ENCODE results near the gene NCOA6.

The NCOA6 gene

DNA sequence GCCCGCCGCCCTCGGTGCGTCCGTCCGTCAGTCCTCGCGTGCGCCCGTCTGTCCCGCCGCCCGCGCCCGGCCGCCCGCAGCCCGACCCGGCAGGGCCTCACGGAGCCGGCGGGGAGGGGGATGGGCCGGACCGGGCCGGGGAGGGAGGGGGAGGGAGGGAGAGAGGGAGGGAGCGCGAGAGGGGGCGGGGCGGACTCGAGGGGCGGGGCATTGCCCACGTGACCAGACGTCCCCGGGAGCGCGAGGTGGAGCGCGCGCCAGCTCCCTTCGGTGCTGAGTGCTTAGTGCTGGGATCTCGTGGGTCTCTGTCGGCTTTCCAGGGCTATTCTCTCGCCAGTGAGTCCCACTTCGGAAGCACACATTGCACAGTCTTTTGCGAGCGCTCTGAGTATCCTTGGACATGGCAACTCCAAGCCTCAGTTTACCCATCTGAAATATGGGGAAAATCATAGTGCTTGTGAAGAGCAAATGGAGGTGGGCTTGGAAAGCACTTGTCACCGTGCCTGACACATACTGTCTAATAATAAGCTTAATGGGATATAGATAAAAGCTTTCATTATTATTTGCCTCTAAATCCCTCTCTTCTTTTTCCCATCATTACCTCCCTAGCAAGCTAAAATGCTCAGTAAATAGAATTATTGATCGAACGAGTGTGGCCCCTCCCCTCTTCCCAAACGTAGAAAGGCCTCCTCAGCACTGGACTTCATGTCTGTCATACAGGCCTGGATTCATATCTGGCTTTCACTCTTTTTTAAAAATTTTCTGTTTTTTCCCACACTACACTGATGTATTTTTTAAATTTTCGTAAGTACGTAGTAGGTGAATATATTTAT is at the start of gene NCOA6:
NCOA6 (minus strand) TSS at position 122 of the 833 bp plus-strand sequence. CDS start 43,296 bp downstream, outside the sequence.
- DNase-seq = peak; percentile 83

DNA sequence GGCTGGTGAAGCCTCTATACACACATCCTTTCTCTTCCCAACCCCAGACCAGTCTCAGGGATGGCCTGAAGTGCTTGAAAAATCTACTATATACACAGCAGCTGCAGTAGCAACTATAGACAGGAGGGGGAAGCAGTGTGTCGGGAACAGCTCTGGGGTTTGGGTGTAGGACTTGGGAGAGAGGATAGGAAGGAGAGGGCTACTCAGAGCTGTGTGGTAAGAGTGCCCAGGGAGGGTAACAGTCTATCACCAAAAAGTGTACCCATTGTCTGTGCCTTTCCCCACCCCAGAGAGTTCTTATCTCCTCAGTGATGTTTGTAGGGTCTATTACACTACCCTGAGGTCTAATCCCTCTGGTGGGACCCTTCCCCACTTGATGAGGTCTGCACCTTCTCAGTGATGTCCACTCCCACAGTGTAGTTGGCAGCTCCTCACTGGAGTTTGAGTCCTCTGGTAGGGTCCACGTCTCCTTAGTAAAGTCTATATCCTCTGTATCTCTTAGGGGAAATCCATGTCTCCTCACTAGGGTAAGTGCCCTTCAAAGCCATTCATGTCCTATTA is 48.7 kb upstream of the NCOA6 start:
- DNase-seq = peak; percentile 90

DNA sequence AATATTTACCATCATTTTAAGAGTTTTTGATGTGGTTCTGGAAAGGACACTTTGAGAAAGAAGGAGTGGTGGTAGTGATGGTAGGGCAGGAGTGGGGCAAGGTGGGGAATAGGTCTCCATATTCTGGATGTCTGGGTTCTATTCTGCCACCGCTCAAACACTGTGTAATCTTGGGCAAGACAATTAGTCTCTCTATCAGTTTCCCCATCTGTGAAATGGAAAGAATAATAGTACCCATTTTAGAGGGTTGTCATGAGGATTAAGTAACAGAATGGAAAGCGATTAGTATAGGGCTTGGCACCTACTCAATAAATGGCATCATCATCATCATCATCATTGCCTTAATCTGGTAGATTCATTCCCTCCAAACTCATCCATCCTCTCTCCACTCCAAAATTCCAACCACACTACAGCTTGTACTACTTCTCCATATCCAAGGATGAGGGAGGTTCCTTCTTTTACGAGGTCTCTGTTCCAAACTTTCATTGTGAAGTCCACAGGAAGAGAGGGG is 48.2 kb upstream of the NCOA6 start:
- DNase-seq = no peak

DNA sequence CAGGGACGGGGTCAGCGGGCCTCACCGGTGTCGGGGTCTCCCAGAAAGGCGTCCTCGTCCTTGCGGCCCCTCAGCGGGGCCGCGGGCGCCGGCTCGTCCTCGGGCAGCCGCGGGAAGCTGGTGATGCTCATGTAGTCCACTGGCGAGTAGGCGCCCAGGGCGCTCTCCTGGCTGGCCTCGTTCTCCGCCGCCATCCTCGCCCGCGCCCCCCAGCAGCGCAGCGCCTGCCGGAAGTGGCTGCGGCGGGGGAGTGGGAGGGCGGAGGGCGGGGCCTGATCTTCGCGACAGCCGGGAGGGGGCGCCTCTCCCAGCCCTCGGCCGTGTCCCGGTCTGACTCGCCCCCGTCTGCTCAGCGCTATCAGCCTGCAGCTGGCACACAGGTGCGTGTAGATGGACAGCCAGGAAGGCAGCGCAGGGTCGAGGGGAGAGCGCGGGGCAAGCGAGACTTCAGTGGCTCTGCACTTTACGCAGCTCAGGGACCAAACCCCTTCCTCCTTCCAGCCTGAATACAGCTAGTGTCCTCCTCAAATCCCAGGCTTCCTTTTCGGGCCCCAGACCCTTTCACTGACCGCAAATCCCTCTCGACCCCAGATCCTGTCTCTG is 47.3 kb upstream of the NCOA6 start, which contains the start of gene GGT7:
GGT7 (minus strand) TSS at position 235 of the 603 bp plus-strand sequence; CDS start at position 194, 41 bp downstream.
- DNase-seq = peak; percentile 82

DNA sequence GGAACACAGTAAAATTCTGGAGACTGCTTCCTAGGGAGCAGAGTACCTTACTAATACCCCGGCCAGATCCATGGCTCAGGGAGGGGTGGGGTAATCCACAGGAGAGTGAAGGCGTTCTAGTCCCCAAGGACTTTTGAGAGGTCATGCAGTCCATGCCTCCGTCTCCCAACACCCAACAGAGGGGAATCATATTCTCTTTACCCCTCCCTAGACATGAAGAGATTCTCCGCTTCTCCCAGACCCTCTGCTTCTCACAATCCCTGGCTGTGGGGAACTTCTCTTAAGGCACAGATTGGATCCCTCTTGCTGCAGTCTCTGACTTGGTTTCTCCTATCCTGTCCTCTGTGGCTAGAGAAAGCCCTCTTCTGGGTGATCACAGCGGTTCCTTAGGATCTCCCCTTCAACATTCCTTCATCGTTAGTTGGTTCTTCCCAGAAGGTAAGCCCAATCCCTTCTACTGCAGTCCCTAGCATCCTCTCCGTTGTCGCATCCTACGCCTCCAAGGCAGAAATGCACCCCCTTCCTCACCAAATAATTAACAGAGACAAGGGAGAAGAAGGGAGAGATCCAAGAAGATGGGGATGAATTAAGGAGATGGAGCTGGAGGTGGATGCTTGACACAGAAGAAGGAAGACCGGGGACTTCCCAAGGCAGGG is 46.6 kb upstream of the NCOA6 start:
- no peak for DNase-seq

DNA sequence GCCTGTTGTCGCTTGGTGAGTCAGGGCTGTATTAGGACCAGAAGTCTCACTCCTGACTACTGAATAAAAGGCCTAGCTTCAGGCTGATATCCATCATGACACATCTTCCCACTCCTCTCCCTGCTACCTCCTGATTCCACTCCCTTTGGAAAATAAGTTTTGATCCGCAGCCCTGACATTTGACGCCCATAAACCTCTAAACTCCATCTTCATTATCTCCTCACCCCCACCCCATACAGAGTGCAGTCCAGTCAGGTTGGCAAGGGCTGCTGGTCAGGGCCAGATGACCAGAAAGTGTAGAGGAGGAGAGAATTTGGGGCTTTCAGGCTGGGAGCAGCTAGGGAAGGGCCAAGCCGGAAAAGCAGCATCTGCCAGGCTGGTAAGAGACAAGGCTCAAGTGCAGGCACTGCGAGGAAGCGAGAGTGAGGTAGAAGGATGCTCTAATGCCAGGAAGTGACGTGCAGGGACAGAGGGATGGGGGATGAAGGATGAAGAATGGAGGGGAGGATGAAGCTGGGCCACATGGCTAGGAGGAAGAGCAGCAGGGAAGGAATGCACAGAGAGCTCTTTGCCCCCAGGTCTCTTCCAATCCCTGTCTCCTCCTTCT is 46.0 kb upstream of the NCOA6 start:
- no peak for DNase-seq

DNA sequence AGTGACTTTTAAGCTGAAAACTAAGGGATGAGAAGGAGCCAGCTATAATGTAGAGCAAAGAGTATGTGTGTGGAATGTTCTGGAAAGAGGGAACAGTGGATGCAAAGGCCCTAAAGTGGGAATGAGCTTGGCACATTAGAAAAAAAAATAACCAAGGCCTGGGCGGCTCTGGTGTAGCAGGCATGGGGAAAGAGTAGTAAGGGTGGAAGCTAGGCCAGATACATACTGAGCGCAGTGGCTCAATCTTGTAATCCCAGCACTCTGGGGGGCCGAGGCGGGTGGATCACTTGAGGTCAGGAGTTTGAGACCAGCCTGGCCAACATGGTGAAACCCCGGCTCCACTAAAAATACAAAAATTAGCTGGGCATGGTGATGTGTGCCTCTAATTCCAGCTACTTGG is 38.8 kb upstream of the NCOA6 start:
- no peak for DNase-seq

DNA sequence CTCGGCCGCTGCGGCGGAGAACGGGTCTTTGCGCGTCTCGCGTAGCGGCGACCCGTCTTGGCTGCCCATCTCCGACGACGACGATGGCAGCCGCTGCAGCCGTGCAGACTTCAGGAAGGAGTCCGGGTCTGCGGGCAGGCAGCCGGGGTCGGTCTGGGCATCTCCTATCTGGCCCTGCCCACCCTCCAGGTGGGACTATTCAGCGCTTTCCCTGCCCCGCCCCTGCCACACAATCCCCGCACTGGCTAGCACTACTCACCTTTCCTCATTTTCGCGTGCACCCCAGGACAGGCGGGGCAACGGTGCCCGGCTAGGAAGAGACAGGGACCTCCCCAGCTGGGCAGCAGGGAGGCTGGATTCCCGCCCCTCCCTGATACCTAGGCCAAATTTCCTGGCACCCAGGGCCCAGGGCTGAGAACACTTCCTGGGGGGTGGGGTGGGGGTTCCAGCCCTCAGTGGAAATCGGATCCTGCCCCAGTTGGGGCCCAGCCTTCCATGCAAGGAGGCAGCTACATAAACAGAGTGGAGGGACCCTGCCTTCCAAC is 38.0 kb upstream of the NCOA6 start:
- no peak for DNase-seq

DNA sequence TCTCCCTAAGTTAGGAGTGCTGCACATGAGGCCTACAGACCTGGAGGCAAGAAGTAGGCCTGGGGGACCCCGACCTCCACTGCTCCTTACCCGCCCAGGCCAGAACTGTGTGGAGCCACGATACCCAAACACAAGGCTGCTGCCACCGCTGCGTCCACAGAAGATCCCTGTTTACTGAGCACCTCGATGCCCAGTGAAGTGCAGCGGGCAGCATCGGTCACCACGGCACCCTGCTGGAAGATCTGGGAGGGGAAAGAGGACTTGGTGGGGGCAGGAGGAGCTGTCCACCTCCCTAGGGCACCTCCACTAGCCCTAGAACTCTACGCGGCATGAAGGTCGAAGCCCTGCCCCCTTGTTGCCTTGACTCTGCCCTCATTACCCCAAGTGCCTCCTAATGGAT is 37.3 kb upstream of the NCOA6 start:
- DNase-seq = no peak

DNA sequence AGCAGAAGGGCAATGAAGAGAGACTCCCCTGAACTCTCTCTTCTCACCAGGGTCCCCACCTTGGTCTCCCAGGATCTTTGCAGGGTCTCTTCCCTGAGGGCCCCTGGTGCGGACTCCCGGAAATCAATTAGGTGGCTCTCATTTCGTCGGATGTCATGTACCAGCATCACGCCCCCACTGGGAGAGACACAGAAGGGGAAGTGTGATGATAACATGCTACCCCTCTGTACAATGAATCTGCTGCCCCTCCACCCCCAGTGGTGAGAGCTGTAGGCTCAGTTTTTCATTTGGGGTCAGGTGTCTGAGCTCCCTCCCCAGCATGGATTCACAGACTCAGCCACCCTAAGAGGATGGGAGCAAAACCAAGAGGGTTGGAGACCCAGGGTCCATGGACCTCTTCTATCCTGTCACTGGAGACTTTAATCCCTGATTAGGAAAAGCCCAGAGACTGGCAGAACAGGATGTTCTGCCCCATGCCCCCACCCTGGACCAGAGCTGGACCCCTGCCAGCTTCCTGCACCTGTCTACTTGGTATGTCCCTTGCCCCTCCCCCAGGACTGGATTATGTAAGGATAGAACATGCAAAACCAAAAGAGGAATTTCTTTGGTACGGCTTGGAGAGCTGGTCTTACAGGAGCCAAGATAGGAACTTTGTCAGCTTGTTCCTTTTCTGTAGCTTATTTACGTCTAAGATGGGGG is 36.1 kb upstream of the NCOA6 start:
- no peak for DNase-seq

DNA sequence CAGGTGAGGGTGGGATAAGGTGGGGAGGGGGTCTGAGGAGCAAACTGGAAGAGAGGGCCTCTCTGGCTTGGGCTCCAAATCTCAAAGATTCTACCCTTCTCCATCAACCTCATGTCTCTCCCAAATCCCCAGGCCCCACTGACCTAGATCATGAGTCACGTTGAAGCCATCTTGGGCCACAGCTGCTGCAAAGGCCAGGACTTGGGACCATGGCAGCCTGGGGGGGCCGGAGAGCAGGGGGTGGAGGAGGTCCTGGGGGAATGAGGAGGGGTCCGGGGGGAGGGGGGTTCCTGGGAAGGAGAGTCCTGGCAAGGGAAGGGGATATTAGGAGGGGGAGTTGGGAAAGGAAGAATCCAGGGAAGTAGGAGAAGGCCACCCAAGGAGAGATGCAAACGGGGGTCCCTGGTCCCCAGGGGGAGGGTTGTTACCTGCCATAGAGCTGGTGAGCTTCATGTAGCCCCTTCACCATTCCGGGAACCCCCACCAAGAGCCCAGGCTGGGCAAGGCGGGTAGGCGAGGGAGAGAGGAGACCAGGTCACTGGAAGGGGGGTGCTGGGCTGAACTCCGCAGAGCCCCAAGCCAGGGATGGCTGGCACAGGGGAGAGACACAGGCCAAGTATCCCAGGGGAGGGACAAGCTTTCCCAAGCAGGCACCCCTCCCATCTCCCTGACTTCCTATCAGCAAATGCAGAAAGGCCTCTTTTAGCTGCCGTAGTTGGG is 34.5 kb upstream of the NCOA6 start:
- no peak for DNase-seq

DNA sequence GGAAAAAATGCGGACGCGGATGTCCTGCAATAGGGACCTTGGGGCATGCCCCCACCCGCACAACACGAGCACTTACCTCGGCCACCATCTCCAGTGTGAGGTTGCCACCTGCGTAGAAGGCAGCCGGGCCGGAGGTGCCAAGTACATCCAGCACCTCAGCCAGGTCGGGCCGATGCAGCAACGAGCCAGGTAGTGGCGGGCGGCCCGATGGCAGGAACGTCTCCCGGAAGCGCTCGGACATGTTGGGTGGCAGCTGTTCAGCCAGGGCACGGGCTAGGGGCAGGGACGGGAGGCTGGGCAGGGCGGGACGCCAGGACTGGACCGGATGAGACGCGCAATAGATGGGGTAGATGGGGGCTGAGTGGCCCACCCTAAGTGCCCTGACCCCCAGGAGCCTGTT is 33.9 kb upstream of the NCOA6 start:
- DNase-seq = no peak

DNA sequence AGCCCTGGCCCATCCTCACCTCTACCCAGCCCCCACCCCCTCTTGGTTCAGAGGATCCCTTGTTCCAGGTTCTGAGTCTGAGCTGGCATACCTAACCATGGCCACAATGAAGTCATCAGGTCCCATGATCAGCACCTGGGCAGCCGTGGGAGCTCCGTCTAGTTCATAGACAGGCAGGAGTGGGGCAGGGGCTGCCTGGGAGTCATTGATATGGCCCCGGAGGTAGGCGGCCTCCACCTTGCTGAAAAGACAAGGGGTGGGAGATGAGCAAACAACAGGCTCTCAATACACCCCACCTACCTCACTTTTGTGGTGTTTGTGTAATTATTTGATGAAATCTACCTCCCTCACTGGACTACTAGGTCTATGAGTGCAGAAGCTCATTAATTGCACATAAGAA is 26.8 kb upstream of the NCOA6 start:
- no peak for DNase-seq

DNA sequence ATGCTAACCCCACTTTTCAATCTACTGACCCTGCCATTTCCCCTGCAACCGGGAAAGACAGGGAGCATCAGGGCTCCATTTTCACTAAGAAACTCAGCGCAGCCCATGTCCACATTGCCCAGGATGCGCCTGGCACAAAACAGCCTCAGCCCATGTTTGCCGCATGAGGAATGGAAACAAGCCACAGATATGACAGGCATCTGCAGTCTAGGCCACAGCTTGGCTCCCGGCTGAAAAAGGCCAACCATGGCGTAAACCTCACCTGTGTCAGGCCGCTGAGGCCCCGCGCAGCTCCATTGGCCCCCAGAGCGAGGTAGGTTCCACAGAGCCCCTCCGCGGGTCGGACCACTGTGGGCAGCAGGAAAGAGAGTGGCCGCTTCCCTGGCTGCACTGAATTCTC is 25.5 kb upstream of the NCOA6 start:
- no peak for DNase-seq

DNA sequence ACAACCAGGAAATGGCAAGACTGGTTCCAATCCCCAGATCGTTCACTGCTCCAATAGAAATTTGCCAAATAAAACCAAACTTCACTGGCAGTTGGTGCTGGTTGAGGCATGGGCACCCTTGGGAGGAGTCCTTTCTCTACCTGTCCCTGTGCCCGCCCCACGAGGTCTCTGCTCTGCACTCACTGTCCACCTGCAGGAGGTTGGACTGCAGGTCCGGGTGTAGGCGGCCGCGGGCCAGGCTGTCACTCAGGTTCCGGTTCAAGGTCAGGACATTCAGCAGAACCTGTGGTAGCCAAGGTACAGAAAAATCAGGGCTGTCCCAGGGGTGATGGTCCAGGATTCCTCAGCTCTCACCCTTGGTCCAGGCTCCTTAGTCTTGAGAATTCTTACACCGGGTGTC is 24.3 kb upstream of the NCOA6 start:
- DNase-seq = no peak

DNA sequence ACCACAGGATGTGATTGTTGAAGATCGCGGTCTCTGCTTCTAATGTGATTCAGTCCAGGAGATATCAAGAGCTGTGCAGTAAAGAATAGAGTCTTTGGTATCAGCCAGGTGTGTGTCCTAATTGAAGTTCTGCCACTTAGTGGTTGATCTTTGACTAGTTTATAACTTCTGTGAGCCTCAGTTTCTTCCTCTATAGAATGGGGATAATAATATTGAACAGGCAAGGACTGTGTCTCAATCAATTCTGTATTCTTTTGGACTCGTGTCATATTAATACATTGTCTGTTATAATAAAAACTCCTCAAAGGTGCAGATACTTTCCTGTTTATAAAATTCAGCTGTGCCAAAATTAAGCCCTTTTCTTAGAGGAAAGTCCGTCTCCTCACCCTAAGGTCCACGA is 23.1 kb upstream of the NCOA6 start:
- DNase-seq = no peak

DNA sequence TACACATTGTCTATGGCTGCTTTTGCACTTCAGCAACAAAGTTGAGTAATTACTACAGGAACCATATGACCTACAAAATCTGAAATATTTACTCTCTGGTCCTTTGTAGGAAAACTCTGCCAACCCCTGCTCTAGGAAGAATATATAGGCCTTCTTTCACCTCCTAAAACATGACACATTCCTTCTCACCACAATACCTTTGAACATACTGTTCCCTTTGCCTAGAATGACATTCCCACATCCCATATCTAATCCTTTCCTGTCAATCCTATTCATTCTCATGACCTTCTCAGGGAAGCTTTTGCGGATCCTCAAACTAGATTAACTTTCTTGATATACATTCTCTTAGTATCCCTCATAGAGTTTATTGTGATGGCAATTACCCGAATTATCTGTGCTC is 18.0 kb upstream of the NCOA6 start:
- DNase-seq = no peak

DNA sequence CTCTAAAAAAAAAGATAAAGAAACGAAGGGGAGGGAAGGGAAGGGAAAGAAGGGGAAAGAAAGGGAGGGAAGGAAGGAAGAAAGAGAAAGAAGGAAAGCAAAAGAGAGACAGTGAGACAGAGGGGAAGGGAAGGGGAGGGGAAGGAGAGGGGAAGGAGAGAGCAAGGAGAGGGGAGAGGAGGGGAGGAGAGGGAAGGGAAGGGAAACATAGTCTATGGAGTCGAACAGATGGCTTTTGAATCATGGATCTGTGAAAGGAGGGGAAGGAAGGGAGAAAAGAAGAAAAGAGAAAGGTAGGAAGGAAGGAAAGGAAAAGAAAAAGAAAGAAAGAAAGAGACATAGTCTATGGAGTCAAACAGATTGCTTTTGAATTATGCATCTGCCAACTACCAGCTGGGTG is 16.7 kb upstream of the NCOA6 start:
- no peak for DNase-seq

DNA sequence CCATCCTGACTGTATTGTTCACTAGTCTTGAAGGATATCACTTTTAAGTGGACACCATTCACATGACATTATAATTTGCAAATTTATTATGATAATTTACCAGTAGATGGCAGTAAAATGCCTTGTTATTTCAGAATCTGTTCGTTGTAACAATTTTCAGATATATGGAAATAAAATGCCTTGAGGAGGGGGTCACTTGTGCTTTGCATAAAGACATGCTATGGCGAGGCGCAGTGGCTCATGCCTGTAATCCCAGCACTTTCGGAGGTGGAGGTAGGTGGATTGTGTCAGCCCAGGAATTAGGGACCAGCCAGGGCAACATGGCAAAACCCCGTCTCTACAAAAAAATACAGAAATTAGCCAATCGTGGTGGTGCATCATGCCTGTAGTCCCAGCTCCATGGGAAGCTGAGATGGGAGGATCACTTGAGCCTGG is 9.0 kb upstream of the NCOA6 start:
- DNase-seq = peak; percentile 42

DNA sequence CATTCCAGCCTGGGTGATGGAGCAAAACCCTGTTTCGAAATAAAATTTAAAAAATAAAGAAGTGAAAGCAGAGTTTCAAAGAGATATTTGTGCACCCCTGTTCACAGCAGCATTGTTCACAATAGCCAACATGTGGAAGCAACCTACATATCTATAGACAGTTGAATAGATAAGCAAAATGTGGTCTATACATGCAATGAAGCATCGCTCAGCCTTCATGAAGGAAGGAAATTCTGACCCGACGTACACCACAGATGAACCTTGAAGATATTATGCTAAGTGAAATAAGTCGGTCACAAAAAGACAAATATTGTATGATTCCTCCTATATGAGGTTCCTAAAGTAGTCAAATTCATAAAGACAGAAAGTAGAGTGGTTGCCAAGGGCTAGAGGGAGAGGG is 6.5 kb upstream of the NCOA6 start:
- DNase-seq = no peak

DNA sequence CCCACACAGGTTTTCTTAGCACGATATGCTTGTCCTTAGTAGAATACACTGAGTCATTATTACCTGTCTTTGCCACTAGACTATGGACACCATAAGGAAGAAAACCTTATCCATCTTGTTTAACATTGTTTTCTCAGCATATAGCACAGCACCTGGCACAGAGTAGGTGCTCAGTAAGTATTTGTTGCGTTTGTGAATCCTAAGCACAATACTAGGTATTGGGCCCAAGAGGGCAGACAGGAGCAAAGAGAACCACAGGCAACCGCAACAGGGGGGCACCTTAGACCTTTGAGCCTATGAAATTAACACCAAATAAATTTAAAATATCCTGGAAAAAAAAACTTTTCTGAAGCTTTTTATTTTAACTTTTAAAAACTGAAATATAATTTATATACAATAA is 3.7 kb upstream of the NCOA6 start:
- no peak for DNase-seq
